Measurements from ENCODE around the gene CHN2.
"Not testable (repeated sequence)": the region's sequence is repeated elsewhere in the genome, so short reads cannot be mapped to it uniquely, and the experiment has no call there.

CHN2 gene

GRCh38 chr7:29196191-29196590, 1.6 kb downstream of the CHN2 start:
- no peak for DNase-seq
- Mint-ChIP-seq H3K9me3 (no peaks in the 10 kb centered on the region), H3K4me3 (peak overlapping the region; percentile 78), H3K27ac (no peak overlapping the region), H3K36me3 (no peaks in the 10 kb centered on the region), H3K27me3 (peaks cover 69% of the 10 kb centered on the region), H3K4me1 (peaks cover 32% of the 10 kb centered on the region)
- CTCF ChIA-PET = no interaction called here

- no peaks in the 10 kb centered on the region for H3K36me3 Mint-ChIP-seq
- CTCF ChIA-PET = no interaction called here
- peaks cover 63% of the 10 kb centered on the region for H3K27me3 Mint-ChIP-seq
Measured at GRCh38 chr7:29196971-29197595, 2.5 kb downstream of the CHN2 start.

GRCh38 chr7:29197916-29198315, 3.3 kb downstream of the CHN2 start:
- CTCF ChIA-PET = no interaction called here
- Mint-ChIP-seq H3K4me1 (peaks cover 32% of the 10 kb centered on the region), H3K27me3 (peaks cover 55% of the 10 kb centered on the region), H3K4me3 (no peak overlapping the region), H3K36me3 (no peaks in the 10 kb centered on the region), H3K9me3 (no peaks in the 10 kb centered on the region), H3K27ac (no peak overlapping the region)
- no peak for DNase-seq

More at GRCh38 chr7:29196971-29197595, 2.5 kb downstream of the CHN2 start:
- Mint-ChIP-seq H3K4me1 (peaks cover 32% of the 10 kb centered on the region), H3K9me3 (no peaks in the 10 kb centered on the region), H3K27ac (no peak overlapping the region), H3K4me3 (peak overlapping the region; percentile 78)
- DNase-seq = no peak

GRCh38 chr7:29199776-29200175, 5.2 kb downstream of the CHN2 start:
- Mint-ChIP-seq H3K27ac (no peak overlapping the region), H3K27me3 (peaks cover 36% of the 10 kb centered on the region), H3K4me3 (no peak overlapping the region), H3K36me3 (no peaks in the 10 kb centered on the region), H3K4me1 (peaks cover 28% of the 10 kb centered on the region), H3K9me3 (no peaks in the 10 kb centered on the region)
- DNase-seq = no peak
- CTCF ChIA-PET = no interaction called here

GRCh38 chr7:29202651-29203069, 8.1 kb downstream of the CHN2 start:
- Mint-ChIP-seq H3K4me1 (peaks cover 6% of the 10 kb centered on the region), H3K4me3 (no peak overlapping the region), H3K27ac (no peak overlapping the region), H3K36me3 (no peaks in the 10 kb centered on the region), H3K9me3 (no peaks in the 10 kb centered on the region), H3K27me3 (peaks cover 15% of the 10 kb centered on the region)
- CTCF ChIA-PET = no interaction called here
- no peak for DNase-seq

GRCh38 chr7:29204491-29205272, 10.1 kb downstream of the CHN2 start:
- Mint-ChIP-seq H3K9me3 (no peaks in the 10 kb centered on the region), H3K36me3 (no peaks in the 10 kb centered on the region), H3K4me1 (peaks cover 15% of the 10 kb centered on the region), H3K4me3 (no peak overlapping the region), H3K27ac (no peak overlapping the region), H3K27me3 (peaks cover 8% of the 10 kb centered on the region)
- CTCF ChIA-PET = no interaction called here
- no peak for DNase-seq

GRCh38 chr7:29207162-29207801, 12.7 kb downstream of the CHN2 start:
- Mint-ChIP-seq H3K36me3 (no peaks in the 10 kb centered on the region), H3K4me3 (no peak overlapping the region), H3K27me3 (peaks cover 4% of the 10 kb centered on the region), H3K9me3 (no peaks in the 10 kb centered on the region), H3K4me1 (peaks cover 15% of the 10 kb centered on the region), H3K27ac (no peak overlapping the region)
- CTCF ChIA-PET = no interaction called here
- DNase-seq = no peak

GRCh38 chr7:29208410-29209250, 14.1 kb downstream of the CHN2 start:
- Mint-ChIP-seq H3K4me1 (peaks cover 15% of the 10 kb centered on the region), H3K36me3 (no peaks in the 10 kb centered on the region), H3K27me3 (peaks cover 4% of the 10 kb centered on the region), H3K9me3 (no peaks in the 10 kb centered on the region), H3K27ac (no peak overlapping the region), H3K4me3 (no peak overlapping the region)
- CTCF ChIA-PET = no interaction called here
- DNase-seq = no peak

- Mint-ChIP-seq H3K27ac (no peak overlapping the region), H3K36me3 (no peaks in the 10 kb centered on the region), H3K4me3 (no peak overlapping the region), H3K9me3 (no peaks in the 10 kb centered on the region), H3K4me1 (peaks cover 15% of the 10 kb centered on the region), H3K27me3 (peaks cover 4% of the 10 kb centered on the region)
- no peak for DNase-seq
- CTCF ChIA-PET = no interaction called here
Measured at GRCh38 chr7:29209745-29210144, 15.2 kb downstream of the CHN2 start.

GRCh38 chr7:29212736-29213135, 18.2 kb downstream of the CHN2 start:
- DNase-seq, H3K9me3 Mint-ChIP-seq, H3K27ac Mint-ChIP-seq, H3K36me3 Mint-ChIP-seq, H3K27me3 Mint-ChIP-seq, H3K4me3 Mint-ChIP-seq, H3K4me1 Mint-ChIP-seq, CTCF ChIA-PET: not testable (repeated sequence)

- no peaks in the 10 kb centered on the region for H3K27me3 Mint-ChIP-seq
- H3K27ac Mint-ChIP-seq = no peak overlapping the region
- H3K36me3 Mint-ChIP-seq = no peaks in the 10 kb centered on the region
- no peaks in the 10 kb centered on the region for H3K9me3 Mint-ChIP-seq
- DNase-seq = no peak
- no peak overlapping the region for H3K4me3 Mint-ChIP-seq
- no peaks in the 10 kb centered on the region for H3K4me1 Mint-ChIP-seq
- CTCF ChIA-PET = no interaction called here
Measured at GRCh38 chr7:29214056-29214455, 19.5 kb downstream of the CHN2 start.

GRCh38 chr7:29214816-29215215, 20.2 kb downstream of the CHN2 start:
- H3K9me3 Mint-ChIP-seq = no peaks in the 10 kb centered on the region
- CTCF ChIA-PET = no interaction called here
- no peaks in the 10 kb centered on the region for H3K27me3 Mint-ChIP-seq
- no peak overlapping the region for H3K27ac Mint-ChIP-seq
- H3K4me1 Mint-ChIP-seq = no peaks in the 10 kb centered on the region
- no peak for DNase-seq
- no peak overlapping the region for H3K4me3 Mint-ChIP-seq
- no peaks in the 10 kb centered on the region for H3K36me3 Mint-ChIP-seq

- Mint-ChIP-seq H3K4me3 (no peak overlapping the region), H3K36me3 (no peaks in the 10 kb centered on the region), H3K4me1 (no peaks in the 10 kb centered on the region), H3K27me3 (no peaks in the 10 kb centered on the region), H3K9me3 (no peaks in the 10 kb centered on the region), H3K27ac (no peak overlapping the region)
- no peak for DNase-seq
- CTCF ChIA-PET = no interaction called here
Measured at GRCh38 chr7:29216128-29216527, 21.6 kb downstream of the CHN2 start.

GRCh38 chr7:29217113-29217512, 22.5 kb downstream of the CHN2 start:
- H3K4me3 Mint-ChIP-seq = no peak overlapping the region
- H3K27me3 Mint-ChIP-seq = no peaks in the 10 kb centered on the region
- no peaks in the 10 kb centered on the region for H3K9me3 Mint-ChIP-seq
- no peaks in the 10 kb centered on the region for H3K4me1 Mint-ChIP-seq
- H3K27ac Mint-ChIP-seq = no peak overlapping the region
- CTCF ChIA-PET = interaction anchor here (1.4 kb wide), 1 partner anchor 27 kb away, joined by 5 read pairs; no protein-coding TSS in a partner anchor
- H3K36me3 Mint-ChIP-seq = no peaks in the 10 kb centered on the region
- DNase-seq = no peak

Measured in activated naive CD4-positive, alpha-beta T cell treated with anti-CD3 and anti-CD28 coated beads, Interleukin-2, amount 10 ng/mL, durations not matched to agents 7 days and 5 days (primary cell).